ENCODE results near the gene GALC. TPM values are rescaled to one million over a fixed set of nuclear protein-coding genes. Genes with fewer than 3 reads are reported as not detected.
"Not testable (repeated sequence)": the region's sequence is repeated elsewhere in the genome, so short reads cannot be mapped to it uniquely, and the experiment has no call there.

The GALC gene
- total and polyA plus RNA-seq, 9 of the 15 experiments (the other 6 are each of a cell fraction or from before 2014, with no cell fraction given) = 1.6 to 15.0 (median 7.3) TPM

DNA sequence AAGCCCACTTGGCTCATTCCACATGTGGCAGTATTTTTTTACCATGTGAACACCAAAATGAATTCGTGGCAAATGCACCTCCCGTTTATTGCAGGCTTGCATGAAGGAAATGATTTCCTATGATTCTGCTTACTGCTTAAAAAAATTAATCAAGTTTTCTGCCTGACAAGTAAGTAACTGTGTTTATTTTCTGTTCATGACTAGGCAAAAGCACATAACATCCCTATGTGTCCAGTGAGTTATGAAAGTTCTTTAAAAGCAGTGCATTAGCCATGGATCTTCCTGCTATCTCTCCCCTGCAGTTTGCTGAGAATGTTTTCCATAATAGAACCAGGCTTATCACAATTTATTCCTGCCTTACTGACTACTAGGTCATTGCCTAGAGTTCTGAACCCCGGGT lies 32.3 kb upstream of the GALC start (continued):
- peak; percentile 62 for TF ChIP-seq MAFG (tag; conservative IDR thresholded peaks at IDR 0.05)
- TF ChIP-seq, protein P1, sequence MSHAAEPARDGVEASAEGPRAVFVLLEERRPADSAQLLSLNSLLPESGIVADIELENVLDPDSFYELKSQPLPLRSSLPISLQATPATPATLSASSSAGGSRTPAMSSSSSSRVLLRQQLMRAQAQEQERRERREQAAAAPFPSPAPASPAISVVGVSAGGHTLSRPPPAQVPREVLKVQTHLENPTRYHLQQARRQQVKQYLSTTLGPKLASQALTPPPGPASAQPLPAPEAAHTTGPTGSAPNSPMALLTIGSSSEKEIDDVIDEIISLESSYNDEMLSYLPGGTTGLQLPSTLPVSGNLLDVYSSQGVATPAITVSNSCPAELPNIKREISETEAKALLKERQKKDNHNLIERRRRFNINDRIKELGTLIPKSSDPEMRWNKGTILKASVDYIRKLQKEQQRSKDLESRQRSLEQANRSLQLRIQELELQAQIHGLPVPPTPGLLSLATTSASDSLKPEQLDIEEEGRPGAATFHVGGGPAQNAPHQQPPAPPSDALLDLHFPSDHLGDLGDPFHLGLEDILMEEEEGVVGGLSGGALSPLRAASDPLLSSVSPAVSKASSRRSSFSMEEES (CRISPR knock-in tag; IDR thresholded peaks at IDR 0.05) = no peak
- TF ChIP-seq POLR3G (IDR thresholded peaks at IDR 0.05; ENCODE audit: extremely low read depth, insufficient read length, insufficient replicate concordance) = no peak
- TF ChIP-seq MAZ (CRISPR knock-in tag; conservative IDR thresholded peaks at IDR 0.05 in 1 of 2, IDR thresholded peaks at IDR 0.05 in 1 of 2) = no peak
- TF ChIP-seq TCF3 (CRISPR knock-in tag; IDR thresholded peaks at IDR 0.05) = peak; percentile 61
- no peak for TF ChIP-seq NEUROD1 (IDR thresholded peaks at IDR 0.05; ENCODE audit: borderline replicate concordance, low read depth, low read length, partially characterized antibody)
- TF ChIP-seq ZNF586 (CRISPR knock-in tag; conservative IDR thresholded peaks at IDR 0.05) = no peak

DNA sequence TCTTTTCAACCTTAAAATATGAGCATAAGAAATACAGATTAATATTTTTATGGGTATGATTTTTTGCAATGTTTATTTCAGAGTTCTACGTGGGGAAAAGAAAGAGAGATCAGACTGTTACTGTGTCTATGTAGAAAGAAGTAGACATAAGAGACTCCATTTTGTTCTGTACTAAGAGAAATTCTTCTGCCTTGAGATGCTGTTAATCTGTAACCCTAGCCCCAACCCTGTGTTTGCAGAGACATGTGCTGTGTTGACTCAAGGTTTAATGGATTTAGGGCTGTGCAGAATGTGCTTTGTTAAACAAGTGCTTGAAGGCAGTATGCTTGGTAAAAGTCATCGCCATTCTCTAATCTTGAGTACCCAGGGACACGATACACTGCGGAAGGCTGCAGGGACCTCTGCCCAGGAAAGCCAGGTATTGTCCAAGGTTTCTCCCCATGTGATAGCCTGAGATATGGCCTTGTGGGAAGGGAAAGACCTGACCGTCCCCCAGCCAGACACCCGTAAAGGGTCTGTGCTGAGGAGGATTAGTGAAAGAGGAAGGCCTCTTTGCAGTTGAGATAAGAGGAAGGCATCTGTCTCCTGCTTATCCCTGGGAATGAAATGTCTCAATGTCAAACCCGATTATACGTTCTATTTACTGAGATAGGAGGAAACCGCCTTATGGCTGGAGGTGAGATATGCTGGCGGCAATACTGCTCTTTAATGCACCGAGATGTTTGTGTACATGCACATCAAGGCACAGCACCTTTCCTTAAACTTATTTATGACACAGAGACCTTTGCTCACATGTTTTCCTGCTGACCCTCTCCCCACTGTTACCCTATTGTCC lies 31.5 kb upstream of the GALC start:
- BruUV-seq (replicated peaks); TF ChIP-seq NR4A1 (CRISPR knock-in tag; IDR thresholded peaks at IDR 0.05): not testable (repeated sequence)
- TF ChIP-seq CXXC5 (CRISPR knock-in tag; IDR thresholded peaks at IDR 0.05) = peak; percentile 81
- TF ChIP-seq ZNF274 (IDR thresholded peaks at IDR 0.05; ENCODE audit: borderline replicate concordance, low read depth, low read length) = peak; percentile 63; the same call in 1 of the 2 replicates
- peak; percentile 96 for TF ChIP-seq ARID1B (IDR thresholded peaks at IDR 0.05)
- TF ChIP-seq, protein P2, sequence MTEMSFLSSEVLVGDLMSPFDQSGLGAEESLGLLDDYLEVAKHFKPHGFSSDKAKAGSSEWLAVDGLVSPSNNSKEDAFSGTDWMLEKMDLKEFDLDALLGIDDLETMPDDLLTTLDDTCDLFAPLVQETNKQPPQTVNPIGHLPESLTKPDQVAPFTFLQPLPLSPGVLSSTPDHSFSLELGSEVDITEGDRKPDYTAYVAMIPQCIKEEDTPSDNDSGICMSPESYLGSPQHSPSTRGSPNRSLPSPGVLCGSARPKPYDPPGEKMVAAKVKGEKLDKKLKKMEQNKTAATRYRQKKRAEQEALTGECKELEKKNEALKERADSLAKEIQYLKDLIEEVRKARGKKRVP (CRISPR knock-in tag; IDR thresholded peaks at IDR 0.05) = peak; percentile 69; the same call in 1 of the 2 replicates
- peak; percentile 40; the same call in 1 of the 2 replicates for TF ChIP-seq LCOR (CRISPR knock-in tag; IDR thresholded peaks at IDR 0.05)
- TF ChIP-seq NR4A1 (tag; IDR thresholded peaks at IDR 0.05) = peak; percentile 80
- peak; percentile 41 for TF ChIP-seq NCOA4 (IDR thresholded peaks at IDR 0.05; ENCODE audit: partially characterized antibody)
- TF ChIP-seq IFI16 (CRISPR knock-in tag; IDR thresholded peaks at IDR 0.05) = 0 out of 2 replicates have a peak, but pooled peaks have one; percentile 46
- peak; percentile 64; the same call in 1 of the 2 replicates for TF ChIP-seq TCFL5 (CRISPR knock-in tag; conservative IDR thresholded peaks at IDR 0.05)
- peak; percentile 92 for TF ChIP-seq SOX6 (IDR thresholded peaks at IDR 0.05)
- TF ChIP-seq GATA2 (CRISPR knock-in tag; IDR thresholded peaks at IDR 0.05) = peak; percentile 97

More for the DNA sequence above, 31.5 kb upstream of the GALC start:
- H3K27me3 ChIP-seq (ENCODE audit: control insufficient read depth in 2 of 2, insufficient read depth in 2 of 2, low read length in 2 of 2); H3K4me3 ChIP-seq; POLR2A ChIA-PET; H3K9me1 ChIP-seq (ENCODE audit: control insufficient read depth, insufficient read depth, low read length); H3K36me3 ChIP-seq (ENCODE audit: control insufficient read depth, insufficient read depth, low read length); H3K9ac ChIP-seq (ENCODE audit: insufficient read depth in 1 of 2, low read depth in 2 of 2, low read length in 2 of 2); H3K79me2 ChIP-seq (ENCODE audit: control insufficient read depth, insufficient read depth, low read length); CTCF ChIA-PET (ENCODE audit: low intra/inter-chr PET ratio); in situ Hi-C loops (cut with MboI); H4K20me1 ChIP-seq (replicated peaks; ENCODE audit: control insufficient read depth, insufficient read depth, low read length); H3K9me3 ChIP-seq (replicated peaks; ENCODE audit: control insufficient read depth, insufficient read depth, low read depth, low read length): not testable (repeated sequence)
- peak; percentile 86 for FAIRE-seq
- H2AFZ ChIP-seq (ENCODE audit: low read depth, low read length) = 0 out of 2 replicates have a peak overlapping the region, but pooled peaks have one; percentile 68
- H3K4me2 ChIP-seq (ENCODE audit: insufficient read depth, low read length) = peak overlapping the region; percentile 30; the same call in 1 of the 2 replicates
- intact Hi-C loops (cut with micrococcal nuclease) = loop anchor here (2.0 to 5.0 kb wide), 2 partner anchors 32 to 538 kb away; partner anchors contain the start of genes GALC and ZC3H14
- peak overlapping the region; percentile 36; the same call in 2 of the 3 replicates for H3K27ac ChIP-seq (ENCODE audit: extremely low read depth, low read depth, low read length)
- H3K4me1 ChIP-seq (replicated peaks in 1 of 2; ENCODE audit: control insufficient read depth in 2 of 2, insufficient read depth in 2 of 2, low read length in 2 of 2) = peaks cover 0 to 40% of the 10 kb centered on the region in 2 experiments; a peak in 3 of 5 replicates
- peak; percentile 68 for ATAC-seq
- peak in 1 of 4 experiments; percentile 77 for DNase-seq (ENCODE audit: extremely low read depth in 1 of 4, low spot score in 3 of 4)
- WGBS (ENCODE audit: insufficient coverage, low coverage, missing lambda C conversion rate) = 4% methylated on average over 11 of the region's 11 CpGs
